K562 (cell line): ENCODE measurements around the gene USP20. TPM values are rescaled to one million over a fixed set of nuclear protein-coding genes. Genes with fewer than 3 reads are reported as not detected.

Experiments used
- CBX2 ChIP-seq: fragments of 200-600 bp; sonication (generic); IDR thresholded peaks from one replicate; pipeline ENCODE4 v1.6.1; 2012; ENCODE audit warnings: mild to moderate bottlenecking, low read length, inconsistent platforms; ENCODE audit not compliant: insufficient read depth, poor library complexity, severe bottlenecking
- E2F8 ChIP-seq: fragments of 450-650 bp; IDR thresholded peaks from 2 replicates; pipeline ENCODE4 v1.7.1; 2018; ENCODE audit warnings: mild to moderate bottlenecking, low read depth; ENCODE audit not compliant: partially characterized antibody
- HNRNPH1 ChIP-seq: fragments of 200-400 bp; formaldehyde crosslinking; optimal IDR thresholded peaks from 2 replicates; pipeline ENCODE3; 2017; ENCODE audit warnings: low read depth, mild to moderate bottlenecking, low read length, moderate library complexity
- HNRNPUL1 ChIP-seq: fragments of 200-400 bp; formaldehyde crosslinking; IDR thresholded peaks from 2 replicates; pipeline ENCODE4 v1.6.1; 2017; ENCODE audit warnings: low read length
- KAT8 ChIP-seq: fragments of 450-650 bp; IDR thresholded peaks from 2 replicates; pipeline ENCODE4 v1.6.1; 2016; ENCODE audit warnings: low read depth, mild to moderate bottlenecking
- KDM1A ChIP-seq, 2 experiments: fragments of 450-650 bp; IDR thresholded peaks; 2 replicates each; pipeline ENCODE4 v1.6.1; 2016; ENCODE audit warnings: mild to moderate bottlenecking in 2 of 2
- KHSRP ChIP-seq: fragments of 450-650 bp; IDR thresholded peaks from 2 replicates; pipeline ENCODE4 v1.6.1; 2017
- LEF1 ChIP-seq: fragments of 450-650 bp; IDR thresholded peaks from 2 replicates; pipeline ENCODE4 v1.6.1; 2016; ENCODE audit warnings: mild to moderate bottlenecking
- MITF ChIP-seq: IDR thresholded peaks from 2 replicates; pipeline ENCODE4 v1.6.1; 2014; ENCODE audit warnings: antibody characterized with exemption
- MTA2 ChIP-seq: fragments of 450-650 bp; IDR thresholded peaks from 2 replicates; pipeline ENCODE4 v1.6.1; 2016; ENCODE audit warnings: low read depth
- PPARD ChIP-seq: fragments of 250-450 bp; sonication (Bioruptor Pico); IDR thresholded peaks from 2 replicates; pipeline ENCODE4 v1.8.0; 2022; ENCODE audit warnings: inconsistent platforms, mild to moderate bottlenecking, moderate library complexity
- PTTG1 ChIP-seq: fragments of 450-650 bp; IDR thresholded peaks from 2 replicates; pipeline ENCODE4 v1.6.1; 2016; ENCODE audit warnings: low read depth, mild to moderate bottlenecking, missing genetic modification characterization, missing compliant biosample characterization
- SMAD4 ChIP-seq: fragments of 250-450 bp; sonication (Bioruptor Pico); conservative IDR thresholded peaks from 2 replicates; pipeline ENCODE4 v1.8.0; 2021; ENCODE audit warnings: inconsistent platforms, mild to moderate bottlenecking, moderate library complexity
- SP2 ChIP-seq: IDR thresholded peaks from 2 replicates; pipeline ENCODE4 v1.6.1; 2011; ENCODE audit warnings: mild to moderate bottlenecking, low read depth, low read length, moderate library complexity; ENCODE audit not compliant: poor library complexity, severe bottlenecking; ENCODE audit errors: extremely low read depth
- TBP ChIP-seq: optimal IDR thresholded peaks from 2 replicates; pipeline ENCODE3; 2011; ENCODE audit warnings: low read depth, low read length, improper control_type of control experiment
- XRCC3 ChIP-seq: fragments of 450-650 bp; IDR thresholded peaks from 2 replicates; pipeline ENCODE4 v1.6.1; 2017; ENCODE audit warnings: mild to moderate bottlenecking, moderate library complexity
- ZFP1 ChIP-seq: fragments of 450-650 bp; formaldehyde crosslinking; IDR thresholded peaks from 2 replicates; pipeline ENCODE4 v1.4.0; 2020; ENCODE audit warnings: mild to moderate bottlenecking, mixed read lengths
- ZNF695 ChIP-seq: fragments of 450-650 bp; formaldehyde crosslinking; IDR thresholded peaks from 2 replicates; pipeline ENCODE4 v1.4.0; 2020; ENCODE audit warnings: mild to moderate bottlenecking, moderate library complexity
- polyA plus RNA-seq, 8 experiments: library from polyadenylated mRNA; depleted of rRNA in 4 of 8; stranded (reverse) in 5 of 8; unstranded in 3 of 8; fragments of >200 nt; fragmentation: Nextera tagmentation in 2 of 8; fragmentation: Illumina TruSeq in 1 of 8; extraction: Ambion mirVana in 2 of 8; extraction: Trizol in 1 of 8; gene quantifications; 2 replicates each; pipeline versions ENCODE4 v1.2.1 to v1.2.3, GENCODE V29; 2011 to 2014; ENCODE audit warnings: inconsistent platforms in 1 of 8, missing spikeins in 1 of 8
- total RNA-seq, 7 experiments: library from RNA; depleted of rRNA in 6 of 7; stranded (reverse); fragments of >200 nt in 6 of 7; fragmentation: Illumina TruSeq in 2 of 7; extraction: Trizol in 2 of 7; gene quantifications; 2 replicates each; pipeline versions ENCODE4 v1.2.1 to v1.2.3, GENCODE V29; 2011 to 2021; ENCODE audit warnings: low replicate concordance in 1 of 7
- TF ChIP-seq, protein P1 (sequence below): sonication (generic); formaldehyde crosslinking; IDR thresholded peaks from 2 replicates; pipeline ENCODE4 v1.8.0; 2022; ENCODE audit warnings: missing genetic modification reagents, mild to moderate bottlenecking, moderate library complexity, borderline replicate concordance
- TF ChIP-seq, protein P2 (sequence below): IDR thresholded peaks from 2 replicates; pipeline ENCODE4 v1.6.1; 2016; ENCODE audit warnings: missing genetic modification characterization, missing compliant biosample characterization

The USP20 gene
- total and polyA plus RNA-seq, 9 of the 15 experiments (the other 6 are each of a cell fraction or from before 2014, with no cell fraction given), result 1.9 to 136 (median 49.1) TPM

- TF ChIP-seq TBP, result no peak
- TF ChIP-seq, protein P1, sequence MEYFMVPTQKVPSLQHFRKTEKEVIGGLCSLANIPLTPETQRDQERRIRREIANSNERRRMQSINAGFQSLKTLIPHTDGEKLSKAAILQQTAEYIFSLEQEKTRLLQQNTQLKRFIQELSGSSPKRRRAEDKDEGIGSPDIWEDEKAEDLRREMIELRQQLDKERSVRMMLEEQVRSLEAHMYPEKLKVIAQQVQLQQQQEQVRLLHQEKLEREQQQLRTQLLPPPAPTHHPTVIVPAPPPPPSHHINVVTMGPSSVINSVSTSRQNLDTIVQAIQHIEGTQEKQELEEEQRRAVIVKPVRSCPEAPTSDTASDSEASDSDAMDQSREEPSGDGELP, result peak; percentile 31; the same call in 1 of the 2 replicates
- TF ChIP-seq KAT8, result no peak
- no peak for TF ChIP-seq HNRNPH1
- no peak for TF ChIP-seq SP2
- TF ChIP-seq SMAD4 (CRISPR knock-in tag), result peak; percentile 70; the same call in 1 of the 2 replicates
- TF ChIP-seq, protein P2, sequence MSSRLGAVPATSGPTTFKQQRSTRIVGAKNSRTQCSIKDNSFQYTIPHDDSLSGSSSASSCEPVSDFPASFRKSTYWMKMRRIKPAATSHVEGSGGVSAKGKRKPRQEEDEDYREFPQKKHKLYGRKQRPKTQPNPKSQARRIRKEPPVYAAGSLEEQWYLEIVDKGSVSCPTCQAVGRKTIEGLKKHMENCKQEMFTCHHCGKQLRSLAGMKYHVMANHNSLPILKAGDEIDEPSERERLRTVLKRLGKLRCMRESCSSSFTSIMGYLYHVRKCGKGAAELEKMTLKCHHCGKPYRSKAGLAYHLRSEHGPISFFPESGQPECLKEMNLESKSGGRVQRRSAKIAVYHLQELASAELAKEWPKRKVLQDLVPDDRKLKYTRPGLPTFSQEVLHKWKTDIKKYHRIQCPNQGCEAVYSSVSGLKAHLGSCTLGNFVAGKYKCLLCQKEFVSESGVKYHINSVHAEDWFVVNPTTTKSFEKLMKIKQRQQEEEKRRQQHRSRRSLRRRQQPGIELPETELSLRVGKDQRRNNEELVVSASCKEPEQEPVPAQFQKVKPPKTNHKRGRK, result no peak
- peak; percentile 91 for TF ChIP-seq LEF1
- peak; percentile 69; the same call in 1 of the 2 replicates for TF ChIP-seq MITF
- TF ChIP-seq E2F8, result peak; percentile 43
- no peak for TF ChIP-seq HNRNPUL1
- peak; percentile 88 for TF ChIP-seq MTA2
- peak; percentile 99 for TF ChIP-seq KDM1A (IDR thresholded peaks at IDR 0.05)
- TF ChIP-seq PTTG1 (tag), result no peak
- no peak for TF ChIP-seq ZFP1
- TF ChIP-seq KHSRP, result peak; percentile 60; the same call in 1 of the 2 replicates
- TF ChIP-seq XRCC3, result no peak
- no peak for TF ChIP-seq CBX2
- TF ChIP-seq PPARD, result no peak
- TF ChIP-seq ZNF695 (CRISPR knock-in tag), result no peak
Measured at GRCh38 chr9:129910628-129911567, 75.6 kb downstream of the USP20 start (continued).
